Uterus (tissue), 2 donors: Measurements from ENCODE around the gene SCYGR8.

Source experiments
- POLR2A ChIP-seq, 2 donors: fragments of 450-650 bp; IDR thresholded peaks; one replicate each; pipeline ENCODE4 v1.6.1; 2016; ENCODE audit warnings: antibody characterized with exemption in 2 of 2, mild to moderate bottlenecking in 1 of 2, moderate library complexity in 1 of 2
- TF ChIP-seq, protein P1 (sequence below), 4 experiments: fragments of 200-600 bp in 2 of 4; fragments of 450-650 bp in 2 of 4; sonication (generic) in 2 of 4; IDR thresholded peaks; one replicate each; pipeline ENCODE4 v1.5.1; 2016 to 2019; ENCODE audit warnings: antibody characterized with exemption in 4 of 4, mild to moderate bottlenecking in 2 of 4, moderate library complexity in 1 of 4

DNA sequence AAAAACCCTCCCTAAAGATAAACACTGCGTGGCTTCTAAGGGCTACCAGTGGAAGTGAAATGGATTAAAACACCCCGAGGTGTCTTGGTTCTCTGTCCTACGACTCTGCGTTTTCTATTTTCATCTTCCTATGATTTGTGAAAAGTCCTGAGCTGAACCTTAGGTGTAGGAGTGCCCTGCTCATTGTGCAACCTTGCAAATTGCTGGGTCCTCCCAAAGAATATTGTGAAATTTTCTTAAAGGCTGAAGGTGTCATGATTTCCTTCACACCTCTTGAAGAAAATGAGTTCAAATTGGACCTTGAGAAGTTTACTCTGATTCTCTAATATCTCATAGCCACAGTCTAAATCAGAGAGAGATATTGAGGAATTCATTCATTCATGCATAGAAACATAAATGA lies 26.1 kb upstream of the SCYGR8 start:
- TF ChIP-seq POLR2A (IDR thresholded peaks at IDR 0.05) = no peak
- TF ChIP-seq, protein P1, sequence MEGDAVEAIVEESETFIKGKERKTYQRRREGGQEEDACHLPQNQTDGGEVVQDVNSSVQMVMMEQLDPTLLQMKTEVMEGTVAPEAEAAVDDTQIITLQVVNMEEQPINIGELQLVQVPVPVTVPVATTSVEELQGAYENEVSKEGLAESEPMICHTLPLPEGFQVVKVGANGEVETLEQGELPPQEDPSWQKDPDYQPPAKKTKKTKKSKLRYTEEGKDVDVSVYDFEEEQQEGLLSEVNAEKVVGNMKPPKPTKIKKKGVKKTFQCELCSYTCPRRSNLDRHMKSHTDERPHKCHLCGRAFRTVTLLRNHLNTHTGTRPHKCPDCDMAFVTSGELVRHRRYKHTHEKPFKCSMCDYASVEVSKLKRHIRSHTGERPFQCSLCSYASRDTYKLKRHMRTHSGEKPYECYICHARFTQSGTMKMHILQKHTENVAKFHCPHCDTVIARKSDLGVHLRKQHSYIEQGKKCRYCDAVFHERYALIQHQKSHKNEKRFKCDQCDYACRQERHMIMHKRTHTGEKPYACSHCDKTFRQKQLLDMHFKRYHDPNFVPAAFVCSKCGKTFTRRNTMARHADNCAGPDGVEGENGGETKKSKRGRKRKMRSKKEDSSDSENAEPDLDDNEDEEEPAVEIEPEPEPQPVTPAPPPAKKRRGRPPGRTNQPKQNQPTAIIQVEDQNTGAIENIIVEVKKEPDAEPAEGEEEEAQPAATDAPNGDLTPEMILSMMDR (IDR thresholded peaks at IDR 0.05) = no peak
